NT2/D1 (cell line): ENCODE measurements around the gene SPACA6.
"Not testable (repeated sequence)": the region's sequence is repeated elsewhere in the genome, so short reads cannot be mapped to it uniquely, and the experiment has no call there.

Experiments used
- DNase-seq: peaks from one replicate; pipeline ENCODE4 v3.0.0-alpha.2; 2011; ENCODE audit warnings: low read depth, low spot score
- H3K27me3 ChIP-seq: 2 replicates; pipeline ENCODE4 v1.6.0; 2011; ENCODE audit warnings: mild to moderate bottlenecking; ENCODE audit not compliant: insufficient read length, insufficient read depth
- H3K36me3 ChIP-seq: 2 replicates; pipeline ENCODE4 v1.6.1; 2011; ENCODE audit warnings: mild to moderate bottlenecking, low read length, mixed read lengths; ENCODE audit not compliant: insufficient read depth, insufficient read length
- H3K4me1 ChIP-seq: 2 replicates; pipeline ENCODE4 v1.5.1; 2011; ENCODE audit not compliant: insufficient read depth, insufficient read length
- H3K4me3 ChIP-seq: 2 replicates; pipeline ENCODE4 v1.5.1; 2011; ENCODE audit warnings: low read depth; ENCODE audit not compliant: insufficient read length
- H3K9ac ChIP-seq: 2 replicates; pipeline ENCODE4 v1.6.0; 2011; ENCODE audit warnings: low read depth; ENCODE audit not compliant: insufficient read length
- H3K9me3 ChIP-seq: 2 replicates; pipeline ENCODE4 v1.5.1; 2011; ENCODE audit warnings: mild to moderate bottlenecking, low read length; ENCODE audit not compliant: insufficient read depth
- SUZ12 ChIP-seq: IDR thresholded peaks from 2 replicates; pipeline ENCODE4 v1.6.1; 2011; ENCODE audit not compliant: insufficient read length, insufficient read depth; ENCODE audit errors: extremely low read depth
- YY1 ChIP-seq: IDR thresholded peaks from 2 replicates; pipeline ENCODE4 v1.6.1; 2011; ENCODE audit not compliant: insufficient read length, insufficient read depth
- ZNF274 ChIP-seq: IDR thresholded peaks from 2 replicates; pipeline ENCODE4 v1.6.1; 2011; ENCODE audit warnings: mild to moderate bottlenecking, low read depth, low read length

The SPACA6 gene, protein sequence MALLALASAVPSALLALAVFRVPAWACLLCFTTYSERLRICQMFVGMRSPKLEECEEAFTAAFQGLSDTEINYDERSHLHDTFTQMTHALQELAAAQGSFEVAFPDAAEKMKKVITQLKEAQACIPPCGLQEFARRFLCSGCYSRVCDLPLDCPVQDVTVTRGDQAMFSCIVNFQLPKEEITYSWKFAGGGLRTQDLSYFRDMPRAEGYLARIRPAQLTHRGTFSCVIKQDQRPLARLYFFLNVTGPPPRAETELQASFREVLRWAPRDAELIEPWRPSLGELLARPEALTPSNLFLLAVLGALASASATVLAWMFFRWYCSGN

DNA sequence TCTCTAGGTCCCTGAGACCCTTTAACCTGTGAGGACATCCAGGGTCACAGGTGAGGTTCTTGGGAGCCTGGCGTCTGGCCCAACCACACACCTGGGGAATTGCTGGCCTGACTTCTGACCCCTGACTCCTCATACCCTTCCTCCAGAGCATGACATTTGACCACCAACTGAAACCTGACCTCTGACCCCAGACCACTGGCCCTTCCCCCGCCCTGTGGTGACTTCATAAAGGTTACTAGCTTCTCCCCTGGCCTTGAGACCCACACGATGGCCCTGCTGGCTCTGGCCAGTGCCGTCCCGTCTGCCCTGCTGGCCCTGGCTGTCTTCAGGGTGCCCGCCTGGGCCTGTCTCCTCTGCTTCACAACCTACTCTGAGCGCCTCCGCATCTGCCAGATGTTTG lies at the start of gene SPACA6:
Gene SPACA6 (plus strand): TSS at position 71 of the 400 bp plus-strand sequence. CDS start 197 bp downstream, at position 268.
- Histone ChIP-seq H3K36me3 (peaks cover 61% of the 10 kb centered on the region), H3K4me1 (peaks cover 2% of the 10 kb centered on the region), H3K27me3 (no peaks in the 10 kb centered on the region), H3K9ac (no peak within 1 kb of the TSS), H3K9me3 (no peaks in the 10 kb centered on the region), H3K4me3 (no peak within 1 kb of the TSS)
- TF ChIP-seq SUZ12, result no peak
- TF ChIP-seq ZNF274, result no peak
- TF ChIP-seq YY1, result no peak
- no peak for DNase-seq

DNA sequence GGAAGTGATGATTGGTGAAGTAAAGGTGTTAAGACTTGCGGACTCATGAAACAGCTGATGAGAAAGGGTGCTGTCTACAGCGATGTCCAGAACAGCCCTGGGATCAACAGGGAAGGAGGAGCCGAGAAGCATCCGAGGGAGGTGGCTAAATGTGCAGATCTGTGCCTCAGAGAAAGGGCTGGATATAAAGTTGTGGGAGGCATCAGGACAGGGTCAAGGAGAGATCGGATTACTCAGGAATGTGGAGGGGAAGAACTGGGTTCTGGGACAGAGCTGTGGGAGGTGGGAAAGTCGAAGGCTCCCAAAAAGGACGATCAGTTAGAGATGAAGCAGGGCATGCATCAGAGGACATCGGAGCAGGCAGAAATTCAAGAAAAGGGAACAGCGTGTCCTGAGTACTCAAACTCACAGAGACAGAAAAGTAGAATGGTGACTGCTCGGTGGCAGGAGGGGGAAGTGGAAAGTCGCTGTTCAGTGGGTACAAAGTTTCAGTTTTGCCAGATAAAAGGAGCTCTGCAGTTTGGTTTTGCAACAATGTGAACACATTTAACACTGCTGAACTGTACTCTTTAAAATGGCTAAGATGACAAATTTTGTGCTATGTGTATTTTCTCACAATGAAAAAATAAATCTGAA lies 48.4 kb upstream of the SPACA6 start:
- no peaks in the 10 kb centered on the region for H3K27me3 ChIP-seq
- no peak for TF ChIP-seq ZNF274
- TF ChIP-seq SUZ12, result no peak
- TF ChIP-seq YY1, result no peak
- H3K36me3 ChIP-seq, result no peaks in the 10 kb centered on the region
- no peak for DNase-seq
- H3K4me3 ChIP-seq, result no peak overlapping the region
- H3K9me3 ChIP-seq, result no peaks in the 10 kb centered on the region
- no peak overlapping the region for H3K9ac ChIP-seq
- no peaks in the 10 kb centered on the region for H3K4me1 ChIP-seq

DNA sequence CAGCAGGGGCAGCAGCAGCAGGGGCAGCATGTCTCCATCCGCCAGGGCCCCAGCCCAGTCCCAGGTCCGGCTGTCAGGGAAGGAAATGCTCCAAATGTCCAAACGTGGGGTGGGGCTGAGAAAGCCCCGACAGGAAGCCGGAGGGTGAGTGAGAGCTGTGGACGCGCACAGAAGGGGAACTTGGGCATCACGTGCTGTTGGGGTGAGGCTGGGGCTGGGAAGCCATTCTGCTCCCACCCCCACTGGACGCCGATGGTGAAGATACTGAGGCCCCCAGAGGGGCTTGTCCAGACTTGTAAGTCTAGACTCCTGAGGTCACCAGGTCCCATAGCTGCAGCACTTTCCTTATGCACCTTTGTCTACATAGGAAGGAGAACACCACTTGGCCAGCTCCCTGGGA lies 46.4 kb upstream of the SPACA6 start, which contains the start of gene SIGLEC14:
Gene SIGLEC14 (minus strand): TSS at position 96 of the 400 bp plus-strand sequence. CDS start 66 bp downstream, at position 30.
- H3K4me3 ChIP-seq, H3K4me1 ChIP-seq, DNase-seq, H3K9me3 ChIP-seq, H3K9ac ChIP-seq, H3K27me3 ChIP-seq, H3K36me3 ChIP-seq: not testable (repeated sequence)

DNA sequence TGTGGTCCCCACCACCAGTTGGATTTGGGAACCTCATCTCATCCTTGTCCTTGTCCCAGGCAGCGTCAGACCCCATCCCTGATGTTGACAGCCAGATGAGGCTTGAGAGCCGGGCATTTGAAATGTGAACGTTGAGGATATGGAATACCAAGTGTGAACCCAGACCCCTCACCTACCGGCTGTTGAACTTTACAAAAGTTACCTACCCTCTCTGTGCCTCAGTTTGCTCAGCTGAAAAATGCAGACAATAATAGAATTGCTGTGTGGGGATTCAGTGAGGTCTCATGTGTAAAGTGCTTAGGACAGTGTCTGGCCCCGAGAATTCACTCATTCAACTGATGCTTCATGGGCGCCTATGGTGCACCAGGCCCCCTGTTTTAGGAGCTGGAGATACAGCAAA lies 45.8 kb upstream of the SPACA6 start:
- no peaks in the 10 kb centered on the region for H3K36me3 ChIP-seq
- no peaks in the 10 kb centered on the region for H3K4me1 ChIP-seq
- TF ChIP-seq SUZ12 (no peak), YY1 (no peak), ZNF274 (no peak)
- no peak overlapping the region for H3K9ac ChIP-seq
- H3K9me3 ChIP-seq, result no peaks in the 10 kb centered on the region
- no peak for DNase-seq
- no peak overlapping the region for H3K4me3 ChIP-seq
- H3K27me3 ChIP-seq, result peaks cover 4% of the 10 kb centered on the region

DNA sequence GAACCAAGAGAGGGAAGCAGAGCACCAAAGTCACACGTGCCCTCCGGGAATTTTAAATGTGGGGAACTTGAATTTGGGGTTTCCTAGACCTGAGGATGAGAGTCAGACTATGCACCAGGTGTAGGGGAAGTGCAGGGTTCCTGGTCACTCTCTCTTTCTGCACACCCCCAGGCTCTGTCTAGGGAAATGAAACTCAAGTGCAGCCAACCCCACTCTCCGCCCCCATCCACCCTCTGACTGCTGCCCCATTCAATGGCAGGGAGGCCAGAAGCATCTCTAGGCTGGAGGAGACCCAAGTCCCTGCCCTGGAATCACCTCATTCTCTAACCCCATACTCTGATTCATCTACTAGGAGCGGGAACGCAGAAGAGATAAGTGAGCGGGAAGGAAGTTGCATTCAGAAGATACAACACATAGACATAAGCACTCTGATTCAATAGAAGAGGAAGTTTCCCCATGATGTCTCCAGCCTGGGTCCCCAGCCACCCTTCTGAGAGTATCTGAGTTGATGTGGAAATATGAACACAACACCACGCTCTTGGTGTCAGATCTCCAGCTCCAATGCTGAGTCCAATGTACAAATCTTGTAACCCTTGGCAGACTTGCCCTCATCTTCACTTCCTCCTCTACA lies 41.8 kb upstream of the SPACA6 start:
- no peak overlapping the region for H3K9ac ChIP-seq
- peaks cover 4% of the 10 kb centered on the region for H3K27me3 ChIP-seq
- H3K9me3 ChIP-seq, result no peaks in the 10 kb centered on the region
- no peak for DNase-seq
- no peaks in the 10 kb centered on the region for H3K36me3 ChIP-seq
- no peak overlapping the region for H3K4me3 ChIP-seq
- no peaks in the 10 kb centered on the region for H3K4me1 ChIP-seq
- TF ChIP-seq SUZ12 (no peak), YY1 (no peak), ZNF274 (no peak)

DNA sequence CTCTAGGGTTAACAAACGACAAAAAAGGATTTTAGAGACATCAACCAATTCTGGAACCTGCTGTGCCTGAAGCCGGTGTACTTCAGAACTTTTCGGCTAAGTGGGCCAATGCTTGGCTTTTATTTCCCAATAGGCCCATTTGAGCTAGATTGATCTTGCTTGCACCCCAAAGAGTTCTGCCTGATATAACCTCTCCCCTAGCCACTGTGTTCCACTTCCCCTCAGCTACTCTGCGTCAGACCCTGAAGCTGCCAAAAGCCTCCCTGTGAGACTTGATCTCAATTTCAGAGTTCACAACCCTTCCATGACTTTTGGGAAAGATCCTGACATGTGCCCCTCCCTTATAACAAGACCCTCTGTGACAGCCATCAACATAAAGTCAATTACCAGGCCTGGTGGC lies 40.9 kb upstream of the SPACA6 start:
- TF ChIP-seq ZNF274, result no peak
- Histone ChIP-seq H3K36me3 (no peaks in the 10 kb centered on the region), H3K4me1 (no peaks in the 10 kb centered on the region), H3K4me3 (no peak overlapping the region), H3K9me3 (no peaks in the 10 kb centered on the region), H3K9ac (no peak overlapping the region), H3K27me3 (peaks cover 4% of the 10 kb centered on the region)
- no peak for DNase-seq

DNA sequence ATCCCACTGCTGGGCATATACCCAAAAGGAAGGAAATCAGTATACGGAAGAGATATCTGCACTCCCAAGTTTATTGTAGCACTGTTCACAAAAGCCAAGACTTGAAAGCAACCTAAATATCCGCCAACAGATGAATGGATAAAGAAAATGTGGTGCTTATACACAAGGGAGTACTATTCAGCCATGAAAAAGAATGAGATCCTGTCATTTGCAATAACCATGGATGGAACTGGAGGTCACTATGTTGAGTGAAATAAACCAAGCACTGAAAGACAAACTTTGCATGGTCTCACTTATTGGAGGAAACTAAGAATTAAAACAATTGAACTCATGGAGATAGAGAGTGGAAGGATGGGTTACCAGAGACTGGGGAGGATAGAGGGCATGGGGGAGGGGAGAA lies 40.0 kb upstream of the SPACA6 start:
- Histone ChIP-seq H3K9ac (no peak overlapping the region), H3K4me1 (no peaks in the 10 kb centered on the region), H3K27me3 (peaks cover 4% of the 10 kb centered on the region), H3K9me3 (no peaks in the 10 kb centered on the region), H3K36me3 (no peaks in the 10 kb centered on the region), H3K4me3 (no peak overlapping the region)
- no peak for DNase-seq
- TF ChIP-seq ZNF274 (no peak), YY1 (no peak), SUZ12 (no peak)
